OCI-LY1 (cell line): ENCODE data around the gene TGFBR2.

Source experiments
- EZH2 ChIP-seq: fragments of 200-600 bp; sonication (generic), shearing (Covaris generic); IDR thresholded peaks from 2 replicates; pipeline ENCODE4 v1.8.0; 2017; ENCODE audit warnings: borderline replicate concordance, mixed run types, mild to moderate bottlenecking, antibody characterized with exemption, low read length, moderate library complexity, mixed read lengths
- TF ChIP-seq, protein P1 (sequence below): fragments of 200-600 bp; sonication (generic), shearing (Covaris generic); IDR thresholded peaks from 2 replicates; pipeline ENCODE4 v1.5.1; 2017; ENCODE audit warnings: mild to moderate bottlenecking, antibody characterized with exemption, low read length, moderate library complexity, mixed read lengths

DNA sequence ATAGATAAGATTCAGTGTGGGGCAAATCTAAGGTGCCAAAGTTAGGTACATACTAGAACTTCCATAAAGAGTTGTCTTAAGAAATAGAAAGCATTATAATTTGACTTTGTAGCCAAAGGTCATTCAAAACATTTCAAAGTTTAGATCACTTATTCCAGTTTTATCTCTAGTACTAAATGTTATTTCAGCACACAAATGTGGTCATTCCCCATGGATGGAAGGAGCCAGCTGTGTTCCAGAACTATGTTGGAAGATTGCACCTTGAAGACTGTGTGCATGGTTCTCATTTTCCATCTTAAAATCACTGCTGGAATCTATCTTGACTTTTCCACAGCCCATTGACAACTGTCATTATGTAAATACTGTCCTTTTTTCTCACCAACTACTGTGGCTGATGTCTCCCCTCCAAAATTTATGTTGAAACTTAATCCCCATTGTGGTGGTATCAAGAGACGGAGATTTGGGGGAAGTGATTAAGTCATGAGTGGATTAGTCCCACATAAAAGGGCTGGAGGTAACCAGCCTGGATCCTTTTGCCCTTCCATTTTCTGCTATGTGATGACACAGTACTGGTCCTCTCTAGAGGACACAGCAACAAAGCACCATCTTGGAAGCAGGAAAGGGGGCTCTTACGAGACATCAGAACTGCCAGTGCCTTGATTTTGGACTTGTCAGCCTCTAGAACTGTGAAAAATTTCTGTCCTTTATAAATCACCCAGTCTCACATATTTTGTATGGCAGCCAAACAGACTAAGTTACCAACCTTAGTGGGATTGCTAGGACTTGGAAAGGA, 24.0 kb downstream of the TGFBR2 start:
- TF ChIP-seq, protein P1, sequence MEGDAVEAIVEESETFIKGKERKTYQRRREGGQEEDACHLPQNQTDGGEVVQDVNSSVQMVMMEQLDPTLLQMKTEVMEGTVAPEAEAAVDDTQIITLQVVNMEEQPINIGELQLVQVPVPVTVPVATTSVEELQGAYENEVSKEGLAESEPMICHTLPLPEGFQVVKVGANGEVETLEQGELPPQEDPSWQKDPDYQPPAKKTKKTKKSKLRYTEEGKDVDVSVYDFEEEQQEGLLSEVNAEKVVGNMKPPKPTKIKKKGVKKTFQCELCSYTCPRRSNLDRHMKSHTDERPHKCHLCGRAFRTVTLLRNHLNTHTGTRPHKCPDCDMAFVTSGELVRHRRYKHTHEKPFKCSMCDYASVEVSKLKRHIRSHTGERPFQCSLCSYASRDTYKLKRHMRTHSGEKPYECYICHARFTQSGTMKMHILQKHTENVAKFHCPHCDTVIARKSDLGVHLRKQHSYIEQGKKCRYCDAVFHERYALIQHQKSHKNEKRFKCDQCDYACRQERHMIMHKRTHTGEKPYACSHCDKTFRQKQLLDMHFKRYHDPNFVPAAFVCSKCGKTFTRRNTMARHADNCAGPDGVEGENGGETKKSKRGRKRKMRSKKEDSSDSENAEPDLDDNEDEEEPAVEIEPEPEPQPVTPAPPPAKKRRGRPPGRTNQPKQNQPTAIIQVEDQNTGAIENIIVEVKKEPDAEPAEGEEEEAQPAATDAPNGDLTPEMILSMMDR: no peak
- TF ChIP-seq EZH2: no peak
